Endothelial cell of umbilical vein (primary cell): ENCODE measurements around the gene HTR3B. TPM values are rescaled to one million over a fixed set of nuclear protein-coding genes. Genes with fewer than 3 reads are reported as not detected.

ENCODE experiments used
- BruUV-seq: library from RNA; stranded (reverse); fragments of 400-500 nt; replicated peaks from 2 replicates; lab custom pipeline; 2021; lab: Mats Ljungman, UMichigan
- CTCF ChIA-PET: fragments of 300-600, 350-600 bp; sonication (Branson Sonifier 250); formaldehyde crosslinking; loops from one replicate; lab custom pipeline; 2021; ENCODE audit warnings: antibody characterized with exemption, inconsistent platforms; lab: Charles Lee
- POLR2A ChIA-PET: fragments of 300-600, 350-600 bp; sonication (Branson Sonifier 250); formaldehyde crosslinking; loops from one replicate; lab custom pipeline; 2021; ENCODE audit warnings: antibody characterized with exemption, inconsistent platforms; lab: Charles Lee
- DNase-seq: peaks from one replicate; pipeline ENCODE4 v3.0.0-alpha.2; 2011; ENCODE audit warnings: low read depth, low spot score
- FAIRE-seq: peaks from 2 replicates; lab custom pipeline; 2011; peaks lifted over from hg19 to GRCh38; lab: Jason Lieb, UNC
- H2AFZ ChIP-seq: 2 replicates; pipeline ENCODE4 v1.6.0; 2012; ENCODE audit warnings: low read depth, low read length, control low read depth, inconsistent platforms
- H3K27ac ChIP-seq: 2 replicates; pipeline ENCODE4 v1.5.1; 2011; ENCODE audit warnings: low read depth, mild to moderate bottlenecking, control low read depth, low read length, moderate library complexity; ENCODE audit not compliant: insufficient read depth
- H3K27me3 ChIP-seq, 2 experiments: 2 replicates each; pipeline versions ENCODE4 v1.6.0 to v1.6.1; 2011; ENCODE audit warnings: low read length in 2 of 2, mixed read lengths in 1 of 2; ENCODE audit not compliant: control insufficient read depth in 2 of 2, insufficient read depth in 2 of 2
- H3K36me3 ChIP-seq, 2 experiments: 2 replicates in 1 of 2; 3 replicates in 1 of 2; pipeline ENCODE4 v1.5.1; 2011; ENCODE audit warnings: low read length in 2 of 2, mild to moderate bottlenecking in 1 of 2, moderate library complexity in 1 of 2; ENCODE audit not compliant: control insufficient read depth in 2 of 2, insufficient read depth in 2 of 2; ENCODE audit errors: extremely low read depth in 1 of 2
- H3K4me1 ChIP-seq: 3 replicates; pipeline ENCODE4 v1.5.1; 2011; ENCODE audit warnings: mild to moderate bottlenecking, low read length; ENCODE audit not compliant: control insufficient read depth, insufficient read depth; ENCODE audit errors: extremely low read depth
- H3K4me2 ChIP-seq: 2 replicates; pipeline ENCODE4 v1.6.1; 2011; ENCODE audit warnings: low read length, control low read depth, mixed read lengths; ENCODE audit not compliant: insufficient read depth
- H3K4me3 ChIP-seq, 3 experiments: fragments of 200-600 bp in 1 of 3; sonication (generic), shearing (Covaris generic) in 1 of 3; replicated peaks in 1 of 3; 2 replicates each; pipeline ENCODE4 v1.5.1; 2011 to 2016; ENCODE audit warnings: control low read depth in 3 of 3, low read length in 3 of 3, mild to moderate bottlenecking in 2 of 3, inconsistent platforms in 1 of 3, low read depth in 1 of 3, moderate library complexity in 1 of 3; ENCODE audit not compliant: insufficient read depth in 1 of 3
- H3K79me2 ChIP-seq: 2 replicates; pipeline ENCODE4 v1.6.0; 2012; ENCODE audit warnings: low read length, inconsistent platforms; ENCODE audit not compliant: control insufficient read depth, insufficient read depth
- H3K9ac ChIP-seq: replicated peaks from 2 replicates; pipeline ENCODE3; 2011; ENCODE audit warnings: low read length, control low read depth; ENCODE audit not compliant: insufficient read depth; ENCODE audit errors: extremely low read depth
- H3K9me1 ChIP-seq: replicated peaks from 3 replicates; pipeline ENCODE4 v1.6.0; 2011; ENCODE audit warnings: mild to moderate bottlenecking, low read length; ENCODE audit not compliant: control insufficient read depth, insufficient read depth; ENCODE audit errors: extremely low read depth
- H3K9me3 ChIP-seq: replicated peaks from 2 replicates; pipeline ENCODE4 v1.5.1; 2012; ENCODE audit warnings: low read length, inconsistent platforms; ENCODE audit not compliant: control insufficient read depth, insufficient read depth
- H4K20me1 ChIP-seq: replicated peaks from 2 replicates; pipeline ENCODE3; 2011; ENCODE audit warnings: mild to moderate bottlenecking, low read length; ENCODE audit not compliant: control insufficient read depth, insufficient read depth; ENCODE audit errors: extremely low read depth
- CTCF ChIP-seq, 2 donors: IDR thresholded peaks; 1 replicate in 1 of 2; 2 replicates in 1 of 2; pipeline ENCODE4 v1.5.1; 2011; ENCODE audit warnings: low read length in 2 of 2, mild to moderate bottlenecking in 2 of 2, moderate library complexity in 2 of 2, control low read depth in 1 of 2, inconsistent platforms in 1 of 2, low read depth in 1 of 2; ENCODE audit not compliant: insufficient read depth in 1 of 2; ENCODE audit errors: extremely low read depth in 1 of 2
- EZH2 ChIP-seq: IDR thresholded peaks from 2 replicates; pipeline ENCODE4 v1.6.1; 2012; ENCODE audit warnings: borderline replicate concordance, low read depth, mild to moderate bottlenecking, moderate library complexity, low read length, inconsistent platforms; ENCODE audit not compliant: severe bottlenecking
- FOS ChIP-seq: IDR thresholded peaks from 2 replicates; pipeline ENCODE4 v1.6.1; 2011; ENCODE audit warnings: mild to moderate bottlenecking, low read length, moderate library complexity, borderline replicate concordance; ENCODE audit not compliant: insufficient read depth
- GATA2 ChIP-seq: IDR thresholded peaks from 2 replicates; pipeline ENCODE4 v1.7.0; 2011; ENCODE audit warnings: low read depth, mild to moderate bottlenecking, moderate library complexity, mixed read lengths, low read length; ENCODE audit not compliant: insufficient read length, insufficient read depth
- JUN ChIP-seq: IDR thresholded peaks from 2 replicates; pipeline ENCODE4 v1.6.1; 2011; ENCODE audit warnings: borderline replicate concordance, low read depth; ENCODE audit not compliant: insufficient read length, insufficient read depth
- MAX ChIP-seq: IDR thresholded peaks from 2 replicates; pipeline ENCODE4 v1.6.1; 2011; ENCODE audit not compliant: insufficient read depth, insufficient read length
- MYC ChIP-seq: IDR thresholded peaks from one replicate; pipeline ENCODE4 v1.6.1; 2011; ENCODE audit warnings: mild to moderate bottlenecking, low read depth, low read length
- POLR2A ChIP-seq: IDR thresholded peaks from 2 replicates; pipeline ENCODE4 v1.6.1; 2012; ENCODE audit warnings: low read depth, mild to moderate bottlenecking, control low read depth, low read length
- POLR2AphosphoS5 ChIP-seq: IDR thresholded peaks from 2 replicates; pipeline ENCODE4 v1.6.1; 2012; ENCODE audit warnings: low read depth, mild to moderate bottlenecking, control low read depth, low read length, moderate library complexity; ENCODE audit not compliant: insufficient read depth
- dilution Hi-C: fragments of 300-500 bp; cut with MboI; formaldehyde crosslinking; loops from one replicate; pipeline ENCODE4 v1.15.0; 2019; ENCODE audit warnings: low sequenced_read_pairs; ENCODE audit not compliant: extremely low pct_ligation_motif_present
- intact Hi-C: fragments of 100-400 bp; cut with micrococcal nuclease; formaldehyde crosslinking; loops from one replicate; pipeline ENCODE4 v1.10.0; 2022
- polyA plus RNA-seq, 4 experiments: library from polyadenylated mRNA; depleted of rRNA in 3 of 4; stranded (reverse) in 3 of 4; unstranded in 1 of 4; fragments of >200 nt; gene quantifications; 2 replicates each; pipeline versions ENCODE4 v1.2.1 to v1.2.3, GENCODE V29; 2011 to 2012; ENCODE audit warnings: missing spikeins in 1 of 4
- total RNA-seq: library from RNA; stranded (reverse); gene quantifications from 2 replicates; pipeline ENCODE4 v1.2.3, GENCODE V29; 2021

HTR3B gene
- total and polyA plus RNA-seq, 2 donors (not counting 3 experiments of a cell fraction or from before 2014, with no cell fraction given), result not detected

GRCh38 chr11:113876074-113876797 is 28.4 kb upstream of the HTR3B start:
- H3K9ac ChIP-seq, result peak overlapping the region; percentile 86
- dilution Hi-C loops, result no loop called here

More at GRCh38 chr11:113876074-113876797, 28.4 kb upstream of the HTR3B start:
- H3K4me2 ChIP-seq, result peak overlapping the region; percentile 75
- DNase-seq, result no peak
- no peaks in the 10 kb centered on the region for H3K27me3 ChIP-seq
- peaks cover 24% of the 10 kb centered on the region for H3K4me1 ChIP-seq
- BruUV-seq, result TSS peak; percentile 81
- peak overlapping the region; percentile 92 for H3K27ac ChIP-seq
- H4K20me1 ChIP-seq, result no peaks in the 10 kb centered on the region
- CTCF ChIA-PET, result interaction anchor here (1.9 kb wide), 1 partner anchor 20 kb away, joined by 14 read pairs; no protein-coding TSS in a partner anchor
- TF ChIP-seq POLR2A, result no peak
- no peak for TF ChIP-seq FOS
- no peak for TF ChIP-seq CTCF (IDR thresholded peaks at IDR 0.05; ENCODE audit: extremely low read depth in 1 of 2, insufficient read depth in 1 of 2, low read depth in 1 of 2, low read length in 2 of 2)
- no peak for TF ChIP-seq EZH2
- no peak for TF ChIP-seq POLR2AphosphoS5
- TF ChIP-seq MYC, result no peak
- no peak for TF ChIP-seq GATA2
- no peak for TF ChIP-seq MAX
- no peak for TF ChIP-seq JUN
- H3K79me2 ChIP-seq, result peaks cover 6% of the 10 kb centered on the region
- H3K36me3 ChIP-seq, result no peaks in the 10 kb centered on the region
- intact Hi-C loops, result loop anchor here (5.0 kb wide), 1 partner anchor 526 kb away; the partner anchor contains the start of genes C11orf71 and RBM7
- H2AFZ ChIP-seq, result peak overlapping the region; percentile 95
- H3K9me3 ChIP-seq, result no peaks in the 10 kb centered on the region
- POLR2A ChIA-PET, result no interaction called here
- H3K4me3 ChIP-seq, result peak overlapping the region; percentile 10 to 74 (median 47)
- H3K9me1 ChIP-seq, result no peaks in the 10 kb centered on the region
- no peak for FAIRE-seq
